ENCODE data around the gene CREB1.

CREB1 gene

GRCh38 chr2:207624185-207625013 lies 94.6 kb downstream of the CREB1 start:
- peak overlapping the region; percentile 74 for H3K4me3 ChIP-seq (ENCODE audit: low read depth, low read length)
- POLR2A ChIA-PET, result interaction anchor here (0.9 to 2.6 kb wide), 8 partner anchors 7 to 642 kb away, joined by 3 to 14 read pairs (median 5); partner anchors contain the start of genes CCNYL1, CREB1 and PIKFYVE
- DNase-seq (ENCODE audit: low read depth, low spot score), result no peak
- CTCF ChIA-PET, result interaction anchor here (1.0 to 3.3 kb wide), 5 partner anchors 10 to 109 kb away, joined by 5 to 20 read pairs (median 9); no protein-coding TSS in a partner anchor
- TF ChIP-seq CTCF (IDR thresholded peaks at IDR 0.05; ENCODE audit: insufficient read depth, low read length, missing control alignments), result no peak

DNA sequence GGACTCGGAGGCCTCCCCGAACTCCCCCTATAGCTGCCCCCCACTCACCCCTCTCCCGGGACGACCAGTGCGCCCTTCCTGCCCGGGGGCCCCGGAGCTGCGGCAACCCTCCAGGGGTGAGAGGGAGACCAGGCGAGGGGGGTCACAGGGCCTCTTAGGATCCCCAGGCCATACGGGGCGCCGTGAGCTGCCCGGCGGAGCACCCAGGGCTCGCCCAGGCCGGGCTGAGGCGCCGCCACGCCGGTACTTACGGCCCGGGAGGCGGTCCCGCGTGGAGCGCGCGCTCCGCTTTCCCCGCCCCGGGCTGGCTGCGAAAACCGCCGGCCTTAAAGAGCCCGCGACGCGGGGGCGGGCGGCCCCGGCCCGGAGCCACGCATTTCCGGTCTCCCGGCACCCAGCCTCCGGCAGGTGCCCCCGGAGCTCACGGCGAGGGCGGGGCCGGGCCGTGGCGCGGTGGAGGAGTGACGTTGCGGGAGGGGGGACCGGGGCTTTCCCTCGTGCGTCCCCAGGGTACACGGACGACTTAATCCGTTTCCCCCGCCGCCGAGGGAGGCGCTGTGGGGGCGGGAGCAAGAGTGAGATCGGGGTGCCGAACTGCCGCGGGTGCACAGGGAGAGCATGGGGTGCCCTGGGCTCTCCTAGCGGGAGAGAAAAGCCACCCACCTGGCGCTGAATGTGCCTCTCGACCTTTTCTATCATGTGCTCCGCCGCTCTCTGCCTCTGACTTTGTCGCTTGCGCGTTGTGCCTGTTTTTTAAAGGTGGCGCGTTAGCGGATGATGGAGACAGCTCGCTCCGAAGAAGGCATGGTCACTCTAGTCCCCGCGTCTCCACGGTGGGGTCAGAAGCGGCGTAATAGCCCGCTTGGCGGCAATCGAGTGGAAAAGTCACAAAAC lies 95.5 kb downstream of the CREB1 start, which contains the start of gene METTL21A:
METTL21A (minus strand) TSS at position 381 of the 894 bp plus-strand sequence. CDS start 1,019 bp downstream, outside the sequence.
- POLR2A ChIA-PET, result interaction anchor here (0.9 to 2.6 kb wide), 9 partner anchors 8 to 641 kb away, joined by 3 to 14 read pairs (median 4); partner anchors contain the start of genes CCNYL1, CREB1 and PIKFYVE
- H3K4me3 ChIP-seq (ENCODE audit: low read depth, low read length), result peak within 1 kb of the TSS; percentile 74
- CTCF ChIA-PET, result interaction anchor here (1.0 to 3.3 kb wide), 14 partner anchors 8 to 444 kb away, joined by 3 to 20 read pairs (median 6); partner anchors contain the start of gene CCNYL1
- TF ChIP-seq CTCF (IDR thresholded peaks at IDR 0.05; ENCODE audit: insufficient read depth, low read length, missing control alignments), result peak; percentile 68
- DNase-seq (ENCODE audit: low read depth, low spot score), result no peak

- POLR2A ChIA-PET, result no interaction called here
- no peak for DNase-seq (ENCODE audit: low read depth, low spot score)
- no peak for TF ChIP-seq CTCF (IDR thresholded peaks at IDR 0.05; ENCODE audit: insufficient read depth, low read length, missing control alignments)
- no peak overlapping the region for H3K4me3 ChIP-seq (ENCODE audit: low read depth, low read length)
- CTCF ChIA-PET, result no interaction called here
Measured at GRCh38 chr2:207629553-207629952, 99.8 kb downstream of the CREB1 start.

GRCh38 chr2:207630491-207630890 lies 100.7 kb downstream of the CREB1 start:
- no peak for DNase-seq (ENCODE audit: low read depth, low spot score)
- H3K4me3 ChIP-seq (ENCODE audit: low read depth, low read length), result no peak overlapping the region
- POLR2A ChIA-PET, result no interaction called here
- CTCF ChIA-PET, result no interaction called here
- TF ChIP-seq CTCF (IDR thresholded peaks at IDR 0.05; ENCODE audit: insufficient read depth, low read length, missing control alignments), result no peak

- ChIA-PET CTCF (interaction anchor here (1.4 kb wide), 1 partner anchor 101 kb away, joined by 5 read pairs; no protein-coding TSS in a partner anchor), POLR2A (no interaction called here)
- TF ChIP-seq CTCF (IDR thresholded peaks at IDR 0.05; ENCODE audit: insufficient read depth, low read length, missing control alignments), result no peak
- no peak for DNase-seq (ENCODE audit: low read depth, low spot score)
- H3K4me3 ChIP-seq (ENCODE audit: low read depth, low read length), result no peak overlapping the region
Measured at GRCh38 chr2:207632575-207633493, 103.1 kb downstream of the CREB1 start.

Measured in AG04449 (cell line).